GM23338 (cell line): ENCODE results near the gene TCF7L1. TPM values are rescaled to one million over a fixed set of nuclear protein-coding genes. Genes with fewer than 3 reads are reported as not detected.
A peak's percentile ranks its signal among the peaks of the same experiment; 100 is the strongest.

Experiments used
- ATAC-seq: fragments of 200-7000 bp; cut with Tn5 transposase; 3 replicates; pipeline ENCODE4 v1.9.1; 2020
- DNase-seq: peaks from one replicate; pipeline ENCODE4 v3.0.0-alpha.2; 2015; ENCODE audit warnings: low spot score
- H2AFZ ChIP-seq: fragments of 200-600 bp; sonication (generic); 2 replicates; pipeline ENCODE4 v1.8.0; 2016; ENCODE audit warnings: antibody characterized with exemption, mild to moderate bottlenecking, moderate library complexity
- H3F3A ChIP-seq: fragments of 200-600 bp; sonication (generic); replicated peaks from 2 replicates; pipeline ENCODE4 v1.8.0; 2017; ENCODE audit warnings: antibody characterized with exemption, mixed run types, low read depth
- H3K27ac ChIP-seq: fragments of 200-600 bp; sonication (generic); 2 replicates; pipeline ENCODE4 v1.6.1; 2016; ENCODE audit warnings: low read depth
- H3K27me3 ChIP-seq: fragments of 200-600 bp; sonication (generic); 2 replicates; pipeline ENCODE4 v1.8.0; 2016; ENCODE audit warnings: mild to moderate bottlenecking, mixed run types, moderate library complexity; ENCODE audit not compliant: insufficient read depth
- H3K36me3 ChIP-seq: fragments of 200-600 bp; sonication (generic); 2 replicates; pipeline ENCODE4 v1.8.0; 2016; ENCODE audit warnings: mild to moderate bottlenecking; ENCODE audit not compliant: insufficient read depth
- H3K4me1 ChIP-seq: fragments of 200-600 bp; sonication (generic); 2 replicates; pipeline ENCODE4 v1.8.0; 2016; ENCODE audit warnings: mild to moderate bottlenecking, moderate library complexity; ENCODE audit not compliant: insufficient read depth
- H3K4me2 ChIP-seq: fragments of 200-600 bp; sonication (generic); 2 replicates; pipeline ENCODE4 v1.7.1; 2017; ENCODE audit warnings: mixed run types
- H3K4me3 ChIP-seq: fragments of 200-600 bp; sonication (generic); 2 replicates; pipeline ENCODE4 v1.6.1; 2016; ENCODE audit warnings: mixed run types
- H3K79me2 ChIP-seq: fragments of 200-600 bp; sonication (generic); replicated peaks from 2 replicates; pipeline ENCODE4 v1.8.0; 2017; ENCODE audit warnings: mild to moderate bottlenecking; ENCODE audit not compliant: insufficient read depth
- H3K9me2 ChIP-seq: fragments of 200-600 bp; sonication (generic); 2 replicates; pipeline ENCODE4 v1.8.0; 2017; ENCODE audit not compliant: insufficient read depth
- H4K20me1 ChIP-seq: fragments of 200-600 bp; sonication (generic); replicated peaks from 2 replicates; pipeline ENCODE4 v1.8.0; 2017; ENCODE audit warnings: mild to moderate bottlenecking; ENCODE audit not compliant: insufficient read depth
- H3K27ac Mint-ChIP-seq: 2 replicates; pipeline ENCODE4 v1.8.0; 2020; ENCODE audit warnings: inconsistent platforms, mild to moderate bottlenecking, moderate library complexity, mixed read lengths
- H3K27me3 Mint-ChIP-seq: 3 replicates; pipeline ENCODE4 v1.8.0; 2022; ENCODE audit warnings: low read depth, mild to moderate bottlenecking, moderate library complexity, mixed read lengths, inconsistent platforms; ENCODE audit not compliant: insufficient read depth, poor library complexity
- H3K36me3 Mint-ChIP-seq: 3 replicates; pipeline ENCODE4 v1.8.0; 2021; ENCODE audit warnings: low read depth, mild to moderate bottlenecking, inconsistent platforms, moderate library complexity, mixed read lengths
- H3K4me1 Mint-ChIP-seq: 3 replicates; pipeline ENCODE4 v1.8.0; 2020; ENCODE audit warnings: mild to moderate bottlenecking, inconsistent platforms, mixed read lengths
- H3K4me3 Mint-ChIP-seq: 3 replicates; pipeline ENCODE4 v1.8.0; 2021; ENCODE audit warnings: moderate library complexity, mild to moderate bottlenecking, inconsistent platforms, mixed read lengths
- H3K9me3 Mint-ChIP-seq: 3 replicates; pipeline ENCODE4 v1.8.0; 2020; ENCODE audit warnings: moderate library complexity, mild to moderate bottlenecking, inconsistent platforms, mixed read lengths
- CREB1 ChIP-seq: fragments of 250-450 bp; sonication (Bioruptor Pico); IDR thresholded peaks from 2 replicates; pipeline ENCODE4 v1.5.0; 2020; ENCODE audit warnings: low read depth, mild to moderate bottlenecking, moderate library complexity
- NANOG ChIP-seq: IDR thresholded peaks from 2 replicates; pipeline ENCODE4 v1.6.1; 2016; ENCODE audit warnings: antibody characterized with exemption, borderline replicate concordance
- ZNF114 ChIP-seq: fragments of 250-450 bp; sonication (Bioruptor Pico); IDR thresholded peaks from 2 replicates; pipeline ENCODE4 v1.5.0; 2020; ENCODE audit warnings: mild to moderate bottlenecking, moderate library complexity
- polyA plus RNA-seq: library from polyadenylated mRNA; unstranded; fragments of >200 nt; fragmentation: Nextera tagmentation; extraction: Ambion mirVana; gene quantifications from 2 replicates; pipeline ENCODE4 v1.2.1, GENCODE V29; 2016
- total RNA-seq: library from RNA; depleted of rRNA; stranded (reverse); fragments of >200 nt; shearing (Covaris generic); gene quantifications from 2 replicates; pipeline ENCODE4 v1.2.3, GENCODE V29; 2014
- TF ChIP-seq, protein P1 (sequence below): fragments of 250-450 bp; sonication (Bioruptor Pico); IDR thresholded peaks from 2 replicates; pipeline ENCODE4 v1.5.0; 2020; ENCODE audit warnings: mild to moderate bottlenecking, moderate library complexity
- TF ChIP-seq, protein P2 (sequence below), 2 experiments: fragments of 200-600 bp in 1 of 2; sonication (generic) in 1 of 2; conservative IDR thresholded peaks; 2 replicates each; pipeline versions ENCODE4 v1.5.1 to v1.6.1; 2016 to 2017; ENCODE audit warnings: antibody characterized with exemption in 2 of 2, low read depth in 2 of 2, mild to moderate bottlenecking in 2 of 2, moderate library complexity in 1 of 2
- TF ChIP-seq, protein P3 (sequence below): IDR thresholded peaks from 2 replicates; pipeline ENCODE4 v1.6.1; 2016; ENCODE audit warnings: antibody characterized with exemption
- TF ChIP-seq, protein P4 (sequence below): IDR thresholded peaks from one replicate; pipeline ENCODE4 v1.6.1; 2018; ENCODE audit warnings: antibody characterized with exemption; ENCODE audit not compliant: unreplicated experiment

Gene TCF7L1
- total and polyA plus RNA-seq, 2 experiments from 2014 or later = 47.3 to 101 TPM

DNA sequence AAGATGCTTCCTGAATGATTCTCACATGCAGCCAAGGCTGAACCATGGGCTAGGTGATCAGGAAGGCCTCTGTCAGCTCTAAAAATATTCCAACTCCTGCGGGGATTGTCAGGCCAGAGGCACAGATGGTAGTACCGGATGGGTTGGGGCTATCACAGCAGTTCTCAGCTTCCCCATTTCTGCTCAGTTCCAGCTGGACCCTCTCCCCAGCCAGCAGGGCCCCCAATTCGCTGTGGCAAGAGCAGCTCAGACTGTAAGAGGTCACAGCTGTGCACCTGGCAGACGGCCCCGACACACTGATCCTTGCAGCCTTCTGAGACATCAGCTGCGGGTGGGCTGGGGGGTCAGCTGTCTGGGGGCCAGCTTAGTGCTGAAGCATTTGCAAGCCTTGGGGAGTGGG is 43.6 kb upstream of the TCF7L1 start (continued):
- TF ChIP-seq, protein P1, sequence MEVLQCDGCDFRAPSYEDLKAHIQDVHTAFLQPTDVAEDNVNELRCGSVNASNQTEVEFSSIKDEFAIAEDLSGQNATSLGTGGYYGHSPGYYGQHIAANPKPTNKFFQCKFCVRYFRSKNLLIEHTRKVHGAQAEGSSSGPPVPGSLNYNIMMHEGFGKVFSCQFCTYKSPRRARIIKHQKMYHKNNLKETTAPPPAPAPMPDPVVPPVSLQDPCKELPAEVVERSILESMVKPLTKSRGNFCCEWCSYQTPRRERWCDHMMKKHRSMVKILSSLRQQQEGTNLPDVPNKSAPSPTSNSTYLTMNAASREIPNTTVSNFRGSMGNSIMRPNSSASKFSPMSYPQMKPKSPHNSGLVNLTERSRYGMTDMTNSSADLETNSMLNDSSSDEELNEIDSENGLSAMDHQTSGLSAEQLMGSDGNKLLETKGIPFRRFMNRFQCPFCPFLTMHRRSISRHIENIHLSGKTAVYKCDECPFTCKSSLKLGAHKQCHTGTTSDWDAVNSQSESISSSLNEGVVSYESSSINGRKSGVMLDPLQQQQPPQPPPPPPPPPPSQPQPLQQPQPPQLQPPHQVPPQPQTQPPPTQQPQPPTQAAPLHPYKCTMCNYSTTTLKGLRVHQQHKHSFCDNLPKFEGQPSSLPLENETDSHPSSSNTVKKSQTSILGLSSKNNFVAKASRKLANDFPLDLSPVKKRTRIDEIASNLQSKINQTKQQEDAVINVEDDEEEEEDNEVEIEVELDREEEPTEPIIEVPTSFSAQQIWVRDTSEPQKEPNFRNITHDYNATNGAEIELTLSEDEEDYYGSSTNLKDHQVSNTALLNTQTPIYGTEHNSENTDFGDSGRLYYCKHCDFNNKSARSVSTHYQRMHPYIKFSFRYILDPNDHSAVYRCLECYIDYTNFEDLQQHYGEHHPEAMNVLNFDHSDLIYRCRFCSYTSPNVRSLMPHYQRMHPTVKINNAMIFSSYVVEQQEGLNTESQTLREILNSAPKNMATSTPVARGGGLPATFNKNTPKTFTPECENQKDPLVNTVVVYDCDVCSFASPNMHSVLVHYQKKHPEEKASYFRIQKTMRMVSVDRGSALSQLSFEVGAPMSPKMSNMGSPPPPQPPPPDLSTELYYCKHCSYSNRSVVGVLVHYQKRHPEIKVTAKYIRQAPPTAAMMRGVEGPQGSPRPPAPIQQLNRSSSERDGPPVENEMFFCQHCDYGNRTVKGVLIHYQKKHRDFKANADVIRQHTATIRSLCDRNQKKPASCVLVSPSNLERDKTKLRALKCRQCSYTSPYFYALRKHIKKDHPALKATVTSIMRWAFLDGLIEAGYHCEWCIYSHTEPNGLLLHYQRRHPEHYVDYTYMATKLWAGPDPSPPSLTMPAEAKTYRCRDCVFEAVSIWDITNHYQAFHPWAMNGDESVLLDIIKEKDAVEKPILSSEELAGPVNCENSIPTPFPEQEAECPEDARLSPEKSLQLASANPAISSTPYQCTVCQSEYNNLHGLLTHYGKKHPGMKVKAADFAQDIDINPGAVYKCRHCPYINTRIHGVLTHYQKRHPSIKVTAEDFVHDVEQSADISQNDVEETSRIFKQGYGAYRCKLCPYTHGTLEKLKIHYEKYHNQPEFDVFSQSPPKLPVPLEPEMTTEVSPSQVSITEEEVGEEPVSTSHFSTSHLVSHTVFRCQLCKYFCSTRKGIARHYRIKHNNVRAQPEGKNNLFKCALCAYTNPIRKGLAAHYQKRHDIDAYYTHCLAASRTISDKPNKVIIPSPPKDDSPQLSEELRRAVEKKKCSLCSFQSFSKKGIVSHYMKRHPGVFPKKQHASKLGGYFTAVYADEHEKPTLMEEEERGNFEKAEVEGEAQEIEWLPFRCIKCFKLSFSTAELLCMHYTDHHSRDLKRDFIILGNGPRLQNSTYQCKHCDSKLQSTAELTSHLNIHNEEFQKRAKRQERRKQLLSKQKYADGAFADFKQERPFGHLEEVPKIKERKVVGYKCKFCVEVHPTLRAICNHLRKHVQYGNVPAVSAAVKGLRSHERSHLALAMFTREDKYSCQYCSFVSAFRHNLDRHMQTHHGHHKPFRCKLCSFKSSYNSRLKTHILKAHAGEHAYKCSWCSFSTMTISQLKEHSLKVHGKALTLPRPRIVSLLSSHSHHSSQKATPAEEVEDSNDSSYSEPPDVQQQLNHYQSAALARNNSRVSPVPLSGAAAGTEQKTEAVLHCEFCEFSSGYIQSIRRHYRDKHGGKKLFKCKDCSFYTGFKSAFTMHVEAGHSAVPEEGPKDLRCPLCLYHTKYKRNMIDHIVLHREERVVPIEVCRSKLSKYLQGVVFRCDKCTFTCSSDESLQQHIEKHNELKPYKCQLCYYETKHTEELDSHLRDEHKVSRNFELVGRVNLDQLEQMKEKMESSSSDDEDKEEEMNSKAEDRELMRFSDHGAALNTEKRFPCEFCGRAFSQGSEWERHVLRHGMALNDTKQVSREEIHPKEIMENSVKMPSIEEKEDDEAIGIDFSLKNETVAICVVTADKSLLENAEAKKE = no peak
- TF ChIP-seq, protein P2, sequence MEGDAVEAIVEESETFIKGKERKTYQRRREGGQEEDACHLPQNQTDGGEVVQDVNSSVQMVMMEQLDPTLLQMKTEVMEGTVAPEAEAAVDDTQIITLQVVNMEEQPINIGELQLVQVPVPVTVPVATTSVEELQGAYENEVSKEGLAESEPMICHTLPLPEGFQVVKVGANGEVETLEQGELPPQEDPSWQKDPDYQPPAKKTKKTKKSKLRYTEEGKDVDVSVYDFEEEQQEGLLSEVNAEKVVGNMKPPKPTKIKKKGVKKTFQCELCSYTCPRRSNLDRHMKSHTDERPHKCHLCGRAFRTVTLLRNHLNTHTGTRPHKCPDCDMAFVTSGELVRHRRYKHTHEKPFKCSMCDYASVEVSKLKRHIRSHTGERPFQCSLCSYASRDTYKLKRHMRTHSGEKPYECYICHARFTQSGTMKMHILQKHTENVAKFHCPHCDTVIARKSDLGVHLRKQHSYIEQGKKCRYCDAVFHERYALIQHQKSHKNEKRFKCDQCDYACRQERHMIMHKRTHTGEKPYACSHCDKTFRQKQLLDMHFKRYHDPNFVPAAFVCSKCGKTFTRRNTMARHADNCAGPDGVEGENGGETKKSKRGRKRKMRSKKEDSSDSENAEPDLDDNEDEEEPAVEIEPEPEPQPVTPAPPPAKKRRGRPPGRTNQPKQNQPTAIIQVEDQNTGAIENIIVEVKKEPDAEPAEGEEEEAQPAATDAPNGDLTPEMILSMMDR (conservative IDR thresholded peaks at IDR 0.05; ENCODE audit: low read depth in 2 of 2) = no peak
- TF ChIP-seq CREB1 (CRISPR knock-in tag) = no peak
- TF ChIP-seq, protein P3, sequence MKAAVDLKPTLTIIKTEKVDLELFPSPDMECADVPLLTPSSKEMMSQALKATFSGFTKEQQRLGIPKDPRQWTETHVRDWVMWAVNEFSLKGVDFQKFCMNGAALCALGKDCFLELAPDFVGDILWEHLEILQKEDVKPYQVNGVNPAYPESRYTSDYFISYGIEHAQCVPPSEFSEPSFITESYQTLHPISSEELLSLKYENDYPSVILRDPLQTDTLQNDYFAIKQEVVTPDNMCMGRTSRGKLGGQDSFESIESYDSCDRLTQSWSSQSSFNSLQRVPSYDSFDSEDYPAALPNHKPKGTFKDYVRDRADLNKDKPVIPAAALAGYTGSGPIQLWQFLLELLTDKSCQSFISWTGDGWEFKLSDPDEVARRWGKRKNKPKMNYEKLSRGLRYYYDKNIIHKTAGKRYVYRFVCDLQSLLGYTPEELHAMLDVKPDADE = no peak

DNA sequence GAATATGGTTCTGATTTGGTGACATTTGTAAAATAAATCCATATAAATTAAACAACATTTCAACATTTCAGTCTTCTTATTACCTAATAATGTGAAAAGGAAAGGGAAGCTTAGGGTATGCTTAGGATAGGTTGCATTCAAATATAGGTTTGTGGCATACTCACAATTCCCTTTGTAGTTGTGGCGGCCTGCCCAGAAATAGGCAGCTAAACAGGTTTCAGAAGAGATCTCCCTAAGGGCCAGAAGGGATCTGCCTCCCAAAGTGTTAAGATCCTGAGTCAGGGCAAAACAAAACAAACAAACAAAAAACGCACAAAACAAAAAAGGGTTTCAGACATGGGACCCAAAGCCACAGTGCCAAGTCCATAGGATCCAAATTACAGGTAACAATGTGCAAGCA is 41.4 kb upstream of the TCF7L1 start:
- no peak for ATAC-seq
- TF ChIP-seq ZNF114 (CRISPR knock-in tag) (no peak), NANOG (no peak)
- TF ChIP-seq, protein P4, sequence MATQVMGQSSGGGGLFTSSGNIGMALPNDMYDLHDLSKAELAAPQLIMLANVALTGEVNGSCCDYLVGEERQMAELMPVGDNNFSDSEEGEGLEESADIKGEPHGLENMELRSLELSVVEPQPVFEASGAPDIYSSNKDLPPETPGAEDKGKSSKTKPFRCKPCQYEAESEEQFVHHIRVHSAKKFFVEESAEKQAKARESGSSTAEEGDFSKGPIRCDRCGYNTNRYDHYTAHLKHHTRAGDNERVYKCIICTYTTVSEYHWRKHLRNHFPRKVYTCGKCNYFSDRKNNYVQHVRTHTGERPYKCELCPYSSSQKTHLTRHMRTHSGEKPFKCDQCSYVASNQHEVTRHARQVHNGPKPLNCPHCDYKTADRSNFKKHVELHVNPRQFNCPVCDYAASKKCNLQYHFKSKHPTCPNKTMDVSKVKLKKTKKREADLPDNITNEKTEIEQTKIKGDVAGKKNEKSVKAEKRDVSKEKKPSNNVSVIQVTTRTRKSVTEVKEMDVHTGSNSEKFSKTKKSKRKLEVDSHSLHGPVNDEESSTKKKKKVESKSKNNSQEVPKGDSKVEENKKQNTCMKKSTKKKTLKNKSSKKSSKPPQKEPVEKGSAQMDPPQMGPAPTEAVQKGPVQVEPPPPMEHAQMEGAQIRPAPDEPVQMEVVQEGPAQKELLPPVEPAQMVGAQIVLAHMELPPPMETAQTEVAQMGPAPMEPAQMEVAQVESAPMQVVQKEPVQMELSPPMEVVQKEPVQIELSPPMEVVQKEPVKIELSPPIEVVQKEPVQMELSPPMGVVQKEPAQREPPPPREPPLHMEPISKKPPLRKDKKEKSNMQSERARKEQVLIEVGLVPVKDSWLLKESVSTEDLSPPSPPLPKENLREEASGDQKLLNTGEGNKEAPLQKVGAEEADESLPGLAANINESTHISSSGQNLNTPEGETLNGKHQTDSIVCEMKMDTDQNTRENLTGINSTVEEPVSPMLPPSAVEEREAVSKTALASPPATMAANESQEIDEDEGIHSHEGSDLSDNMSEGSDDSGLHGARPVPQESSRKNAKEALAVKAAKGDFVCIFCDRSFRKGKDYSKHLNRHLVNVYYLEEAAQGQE = no peak
- TF ChIP-seq, protein P3 = no peak

More for the DNA sequence above, 41.4 kb upstream of the TCF7L1 start:
- Mint-ChIP-seq H3K4me1 (peaks cover 27% of the 10 kb centered on the region), H3K36me3 (peaks cover 12% of the 10 kb centered on the region; the same call in 2 of the 3 replicates), H3K9me3 (peaks cover 14% of the 10 kb centered on the region), H3K27me3 (peaks cover 2% of the 10 kb centered on the region), H3K4me3 (no peak overlapping the region), H3K27ac (no peak overlapping the region)
- Histone ChIP-seq H3K27ac (no peak overlapping the region), H3K4me2 (no peak overlapping the region), H4K20me1 (no peaks in the 10 kb centered on the region), H3F3A (0 out of 2 replicates have a peak, but pooled peaks cover 4% of the 10 kb centered on the region), H3K36me3 (no peaks in the 10 kb centered on the region), H2AFZ (0 out of 2 replicates have a peak overlapping the region, but pooled peaks have one; percentile 28), H3K4me3 (no peak overlapping the region), H3K9me2 (no peaks in the 10 kb centered on the region; the same call in 1 of the 2 replicates), H3K4me1 (peaks cover 24% of the 10 kb centered on the region), H3K79me2 (no peaks in the 10 kb centered on the region), H3K27me3 (no peaks in the 10 kb centered on the region)
- no peak for DNase-seq
